Endothelial cell of hepatic sinusoid (primary cell): Measurements from ENCODE around the gene PITPNM2.
"Not testable (repeated sequence)": the region's sequence is repeated elsewhere in the genome, so short reads cannot be mapped to it uniquely, and the experiment has no call there.

ENCODE experiments used
- in situ Hi-C: cut with HindIII; loops from 2 replicates; pipeline ENCODE4 v1.10.0; 2017; ENCODE audit warnings: low sequenced_read_pairs

PITPNM2 gene

GRCh38 chr12:123126294-123127181 is 24.4 kb downstream of the PITPNM2 start:
- in situ Hi-C loops, result no loop called here

- in situ Hi-C loops, result no loop called here
Observed at GRCh38 chr12:123122626-123123025, 28.3 kb downstream of the PITPNM2 start.

- in situ Hi-C loops, result no loop called here
Observed at GRCh38 chr12:123121670-123122069, 29.2 kb downstream of the PITPNM2 start.

GRCh38 chr12:123120452-123121166 is 30.3 kb downstream of the PITPNM2 start:
- in situ Hi-C loops, result no loop called here

GRCh38 chr12:123119808-123120207 is 31.1 kb downstream of the PITPNM2 start:
- in situ Hi-C loops, result loop anchor here (5.0 kb wide), 1 partner anchor 47 kb away; no protein-coding TSS in a partner anchor

- in situ Hi-C loops, result loop anchor here (5.0 kb wide), 1 partner anchor 49 kb away; no protein-coding TSS in a partner anchor
Observed at GRCh38 chr12:123118497-123118896, 32.4 kb downstream of the PITPNM2 start.

- in situ Hi-C loops, result loop anchor here (5.0 kb wide), 1 partner anchor 52 kb away; no protein-coding TSS in a partner anchor
Observed at GRCh38 chr12:123115409-123116121, 35.3 kb downstream of the PITPNM2 start.

- in situ Hi-C loops, result loop anchor here (5.0 kb wide), 1 partner anchor 53 kb away; no protein-coding TSS in a partner anchor
Observed at GRCh38 chr12:123114304-123115083, 36.4 kb downstream of the PITPNM2 start.

- in situ Hi-C loops, result no loop called here
Observed at GRCh38 chr12:123113026-123113425, 37.9 kb downstream of the PITPNM2 start.

- in situ Hi-C loops, result no loop called here
Observed at GRCh38 chr12:123111498-123112165, 39.3 kb downstream of the PITPNM2 start.

GRCh38 chr12:123109319-123109772 is 41.5 kb downstream of the PITPNM2 start:
- in situ Hi-C loops, result no loop called here

GRCh38 chr12:123108682-123109066 is 42.2 kb downstream of the PITPNM2 start:
- in situ Hi-C loops, result no loop called here

GRCh38 chr12:123107926-123108681 is 42.8 kb downstream of the PITPNM2 start:
- in situ Hi-C loops, result no loop called here

GRCh38 chr12:123106640-123107359 is 44.1 kb downstream of the PITPNM2 start:
- in situ Hi-C loops, result no loop called here

- in situ Hi-C loops, result no loop called here
Observed at GRCh38 chr12:123105211-123105826, 45.6 kb downstream of the PITPNM2 start.

- in situ Hi-C loops, result no loop called here
Observed at GRCh38 chr12:123104809-123105208, 46.1 kb downstream of the PITPNM2 start.

- in situ Hi-C loops, result not testable (repeated sequence)
Observed at GRCh38 chr12:123104094-123104493, 46.8 kb downstream of the PITPNM2 start.
